ENCODE data around the gene RPL35. TPM values are rescaled to one million over a fixed set of nuclear protein-coding genes. Genes with fewer than 3 reads are reported as not detected.

The RPL35 gene
- total RNA-seq: 552 TPM

GRCh38 chr9:124861342-124862229 is at the start of gene RPL35, which contains the start of gene ARPC5L:
Gene RPL35, minus strand, starts transcription at chr9:124861957. Its CDS starts 45 bp downstream, at chr9:124861912.
Gene ARPC5L, plus strand, starts transcription at chr9:124862130. Its CDS starts 7,161 bp downstream, at chr9:124869291.

GRCh38 chr9:124852829-124853531 is 8.8 kb downstream of the RPL35 start, which contains the start of gene WDR38:
Gene WDR38, plus strand, starts transcription at chr9:124853460. Its CDS starts 72 bp downstream, at chr9:124853532.

Small RNA genes lying within 50 kb of the gene (small RNA-seq; reads per million reads assigned to genes)
- gene RNU4-82P (ENCODE audit: low replicate concordance): 0.12 reads per million

Other genes starting within 250 kb of the RPL35 start
- gene NR6A1, start 90.6 kb downstream of the RPL35 start, total RNA-seq: 3.4 TPM
- gene OLFML2A, start 84.8 kb downstream of the RPL35 start, total RNA-seq: 1.6 TPM
- gene WDR38, start 8.5 kb downstream of the RPL35 start, total RNA-seq: not detected
- gene ARPC5L, start 173 bp upstream of the RPL35 start, total RNA-seq: 10.6 TPM
- 27.5 TPM for gene GOLGA1, start 79.1 kb upstream of the RPL35 start, total RNA-seq